ENCODE results near the gene CA5A. TPM values are rescaled to one million over a fixed set of nuclear protein-coding genes. Genes with fewer than 3 reads are reported as not detected.

Gene CA5A
- total and polyA plus RNA-seq, 2 of the 13 experiments (the other 11 are each of a cell fraction or from before 2014, with no cell fraction given) = 66.8 to 106 TPM

DNA sequence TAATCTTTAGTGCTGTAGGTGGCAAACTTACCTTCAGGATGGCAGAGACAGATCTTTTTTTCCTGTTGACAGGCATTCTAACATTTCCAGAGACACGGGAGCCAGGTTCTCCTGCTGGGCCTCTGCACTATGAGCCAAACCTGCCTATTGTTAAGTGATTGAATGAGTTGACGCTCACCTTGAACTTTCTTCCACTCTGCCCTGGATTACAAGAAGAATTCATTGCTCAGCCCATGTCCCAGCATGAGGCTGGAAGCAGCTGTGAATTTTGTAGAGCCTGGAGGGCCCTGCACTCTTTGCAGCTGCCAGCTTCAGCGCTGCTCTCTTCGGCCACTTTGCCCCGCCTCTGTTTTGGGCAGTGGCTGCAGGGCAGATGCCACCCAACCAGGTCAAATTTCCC is 57.6 kb downstream of the CA5A start (continued):
- TF ChIP-seq, protein P1, sequence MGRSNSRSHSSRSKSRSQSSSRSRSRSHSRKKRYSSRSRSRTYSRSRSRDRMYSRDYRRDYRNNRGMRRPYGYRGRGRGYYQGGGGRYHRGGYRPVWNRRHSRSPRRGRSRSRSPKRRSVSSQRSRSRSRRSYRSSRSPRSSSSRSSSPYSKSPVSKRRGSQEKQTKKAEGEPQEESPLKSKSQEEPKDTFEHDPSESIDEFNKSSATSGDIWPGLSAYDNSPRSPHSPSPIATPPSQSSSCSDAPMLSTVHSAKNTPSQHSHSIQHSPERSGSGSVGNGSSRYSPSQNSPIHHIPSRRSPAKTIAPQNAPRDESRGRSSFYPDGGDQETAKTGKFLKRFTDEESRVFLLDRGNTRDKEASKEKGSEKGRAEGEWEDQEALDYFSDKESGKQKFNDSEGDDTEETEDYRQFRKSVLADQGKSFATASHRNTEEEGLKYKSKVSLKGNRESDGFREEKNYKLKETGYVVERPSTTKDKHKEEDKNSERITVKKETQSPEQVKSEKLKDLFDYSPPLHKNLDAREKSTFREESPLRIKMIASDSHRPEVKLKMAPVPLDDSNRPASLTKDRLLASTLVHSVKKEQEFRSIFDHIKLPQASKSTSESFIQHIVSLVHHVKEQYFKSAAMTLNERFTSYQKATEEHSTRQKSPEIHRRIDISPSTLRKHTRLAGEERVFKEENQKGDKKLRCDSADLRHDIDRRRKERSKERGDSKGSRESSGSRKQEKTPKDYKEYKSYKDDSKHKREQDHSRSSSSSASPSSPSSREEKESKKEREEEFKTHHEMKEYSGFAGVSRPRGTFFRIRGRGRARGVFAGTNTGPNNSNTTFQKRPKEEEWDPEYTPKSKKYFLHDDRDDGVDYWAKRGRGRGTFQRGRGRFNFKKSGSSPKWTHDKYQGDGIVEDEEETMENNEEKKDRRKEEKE (IDR thresholded peaks at IDR 0.05) = no peak
- 0 out of 4 replicates have a peak, but pooled peaks of 1 of the 2 experiments have one; percentile 3 for TF ChIP-seq EP300 (IDR thresholded peaks at IDR 0.05; ENCODE audit: low read depth in 2 of 2, low read length in 2 of 2)
- TF ChIP-seq EP300 (CRISPR knock-in tag; IDR thresholded peaks at IDR 0.05; ENCODE audit: borderline replicate concordance) = no peak
- no peak for TF ChIP-seq BRCA1 (CRISPR knock-in tag; IDR thresholded peaks at IDR 0.05)
- TF ChIP-seq KAT8 (CRISPR knock-in tag; IDR thresholded peaks at IDR 0.05) = no peak
- no peak for TF ChIP-seq YEATS4 (CRISPR knock-in tag; IDR thresholded peaks at IDR 0.05; ENCODE audit: borderline replicate concordance)
- TF ChIP-seq ELF4 (CRISPR knock-in tag; IDR thresholded peaks at IDR 0.05; ENCODE audit: borderline replicate concordance) = no peak
- TF ChIP-seq, protein P2, sequence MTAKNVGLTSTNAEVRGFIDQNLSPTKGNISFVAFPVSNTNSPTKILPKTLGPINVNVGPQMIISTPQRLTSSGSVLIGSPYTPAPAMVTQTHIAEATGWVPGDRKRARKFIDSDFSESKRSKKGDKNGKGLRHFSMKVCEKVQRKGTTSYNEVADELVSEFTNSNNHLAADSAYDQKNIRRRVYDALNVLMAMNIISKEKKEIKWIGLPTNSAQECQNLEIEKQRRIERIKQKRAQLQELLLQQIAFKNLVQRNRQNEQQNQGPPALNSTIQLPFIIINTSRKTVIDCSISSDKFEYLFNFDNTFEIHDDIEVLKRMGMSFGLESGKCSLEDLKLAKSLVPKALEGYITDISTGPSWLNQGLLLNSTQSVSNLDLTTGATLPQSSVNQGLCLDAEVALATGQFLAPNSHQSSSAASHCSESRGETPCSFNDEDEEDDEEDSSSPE (CRISPR knock-in tag; IDR thresholded peaks at IDR 0.05) = no peak
- TF ChIP-seq AKAP8 (CRISPR knock-in tag; IDR thresholded peaks at IDR 0.05) = no peak
- peak; percentile 80 for TF ChIP-seq ZNF205 (CRISPR knock-in tag; IDR thresholded peaks at IDR 0.05)
- no peak for TF ChIP-seq ZNF263 (CRISPR knock-in tag; IDR thresholded peaks at IDR 0.05)
- TF ChIP-seq HNF4A (CRISPR knock-in tag; IDR thresholded peaks at IDR 0.05) = peak; percentile 55
- no peak for TF ChIP-seq BHLHE40 (IDR thresholded peaks at IDR 0.05; ENCODE audit: low read length)
- TF ChIP-seq HNRNPH1 (optimal IDR thresholded peaks at IDR 0.05; ENCODE audit: low read depth, low read length) = no peak
- no peak for TF ChIP-seq GATA4 (IDR thresholded peaks at IDR 0.05; ENCODE audit: borderline replicate concordance, low read depth)
- TF ChIP-seq, protein P3, sequence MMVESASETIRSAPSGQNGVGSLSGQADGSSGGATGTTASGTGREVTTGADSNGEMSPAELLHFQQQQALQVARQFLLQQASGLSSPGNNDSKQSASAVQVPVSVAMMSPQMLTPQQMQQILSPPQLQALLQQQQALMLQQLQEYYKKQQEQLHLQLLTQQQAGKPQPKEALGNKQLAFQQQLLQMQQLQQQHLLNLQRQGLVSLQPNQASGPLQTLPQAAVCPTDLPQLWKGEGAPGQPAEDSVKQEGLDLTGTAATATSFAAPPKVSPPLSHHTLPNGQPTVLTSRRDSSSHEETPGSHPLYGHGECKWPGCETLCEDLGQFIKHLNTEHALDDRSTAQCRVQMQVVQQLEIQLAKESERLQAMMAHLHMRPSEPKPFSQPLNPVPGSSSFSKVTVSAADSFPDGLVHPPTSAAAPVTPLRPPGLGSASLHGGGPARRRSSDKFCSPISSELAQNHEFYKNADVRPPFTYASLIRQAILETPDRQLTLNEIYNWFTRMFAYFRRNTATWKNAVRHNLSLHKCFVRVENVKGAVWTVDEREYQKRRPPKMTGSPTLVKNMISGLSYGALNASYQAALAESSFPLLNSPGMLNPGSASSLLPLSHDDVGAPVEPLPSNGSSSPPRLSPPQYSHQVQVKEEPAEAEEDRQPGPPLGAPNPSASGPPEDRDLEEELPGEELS (CRISPR knock-in tag; IDR thresholded peaks at IDR 0.05) = 0 out of 2 replicates have a peak, but pooled peaks have one; percentile 20
- 0 out of 2 replicates have a peak, but pooled peaks have one; percentile 0 for TF ChIP-seq ZNF441 (CRISPR knock-in tag; IDR thresholded peaks at IDR 0.05; ENCODE audit: borderline replicate concordance)
- TF ChIP-seq PAWR (CRISPR knock-in tag; IDR thresholded peaks at IDR 0.05; ENCODE audit: borderline replicate concordance) = no peak
- TF ChIP-seq, protein P4, sequence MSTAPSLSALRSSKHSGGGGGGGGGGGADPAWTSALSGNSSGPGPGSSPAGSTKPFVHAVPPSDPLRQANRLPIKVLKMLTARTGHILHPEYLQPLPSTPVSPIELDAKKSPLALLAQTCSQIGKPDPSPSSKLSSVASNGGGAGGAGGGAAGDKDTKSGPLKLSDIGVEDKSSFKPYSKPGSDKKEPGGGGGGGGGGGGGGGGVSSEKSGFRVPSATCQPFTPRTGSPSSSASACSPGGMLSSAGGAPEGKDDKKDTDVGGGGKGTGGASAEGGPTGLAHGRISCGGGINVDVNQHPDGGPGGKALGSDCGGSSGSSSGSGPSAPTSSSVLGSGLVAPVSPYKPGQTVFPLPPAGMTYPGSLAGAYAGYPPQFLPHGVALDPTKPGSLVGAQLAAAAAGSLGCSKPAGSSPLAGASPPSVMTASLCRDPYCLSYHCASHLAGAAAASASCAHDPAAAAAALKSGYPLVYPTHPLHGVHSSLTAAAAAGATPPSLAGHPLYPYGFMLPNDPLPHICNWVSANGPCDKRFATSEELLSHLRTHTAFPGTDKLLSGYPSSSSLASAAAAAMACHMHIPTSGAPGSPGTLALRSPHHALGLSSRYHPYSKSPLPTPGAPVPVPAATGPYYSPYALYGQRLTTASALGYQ (CRISPR knock-in tag; IDR thresholded peaks at IDR 0.05) = no peak
- TF ChIP-seq RFX3 (CRISPR knock-in tag; IDR thresholded peaks at IDR 0.05) = no peak
- TF ChIP-seq, protein P5, sequence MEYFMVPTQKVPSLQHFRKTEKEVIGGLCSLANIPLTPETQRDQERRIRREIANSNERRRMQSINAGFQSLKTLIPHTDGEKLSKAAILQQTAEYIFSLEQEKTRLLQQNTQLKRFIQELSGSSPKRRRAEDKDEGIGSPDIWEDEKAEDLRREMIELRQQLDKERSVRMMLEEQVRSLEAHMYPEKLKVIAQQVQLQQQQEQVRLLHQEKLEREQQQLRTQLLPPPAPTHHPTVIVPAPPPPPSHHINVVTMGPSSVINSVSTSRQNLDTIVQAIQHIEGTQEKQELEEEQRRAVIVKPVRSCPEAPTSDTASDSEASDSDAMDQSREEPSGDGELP (IDR thresholded peaks at IDR 0.05; ENCODE audit: borderline replicate concordance, low read depth) = peak; percentile 56; the same call in 1 of the 2 replicates
